ENCODE results near the gene POLR2B. TPM values are rescaled to one million over a fixed set of nuclear protein-coding genes. Genes with fewer than 3 reads are reported as not detected.

Gene POLR2B
- total RNA-seq, 2 donors from 2014 or later: 133 to 142 TPM

DNA sequence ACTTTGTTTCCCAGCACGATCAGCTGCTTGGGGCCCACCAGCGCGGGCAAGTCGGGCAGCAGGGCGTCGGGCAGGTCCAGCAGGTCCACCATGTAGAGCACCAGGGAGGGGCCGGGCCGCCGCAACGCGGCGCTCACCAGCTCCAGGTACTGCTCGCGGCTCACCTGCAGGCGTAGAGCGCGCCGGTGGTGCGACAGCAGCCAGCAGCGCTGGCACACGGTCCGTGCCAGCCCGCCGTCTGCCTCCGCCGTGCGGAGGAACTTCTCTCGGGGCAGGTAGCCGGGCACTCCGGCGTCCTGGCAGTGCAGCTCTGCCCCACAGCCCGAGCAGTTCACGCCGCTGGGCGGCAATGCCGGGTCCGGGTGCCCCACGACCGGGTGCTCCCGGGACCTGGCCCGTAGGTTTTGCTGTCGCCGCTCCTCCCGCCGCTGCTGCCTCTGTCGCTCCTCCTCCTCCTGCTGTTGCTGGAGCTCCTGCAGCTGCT lies 1.8 kb upstream of the POLR2B start:
- peak; percentile 30 to 39 for ATAC-seq
- H3K9me3 Mint-ChIP-seq: peaks cover 0 to 18% of the 10 kb centered on the region in 2 donors
- H3K27ac Mint-ChIP-seq: peak overlapping the region; percentile 100
- H3K36me3 Mint-ChIP-seq: peaks cover 51 to 69% of the 10 kb centered on the region in 2 donors
- peak; percentile 43 to 64 for DNase-seq (ENCODE audit: low spot score in 2 of 2)

DNA sequence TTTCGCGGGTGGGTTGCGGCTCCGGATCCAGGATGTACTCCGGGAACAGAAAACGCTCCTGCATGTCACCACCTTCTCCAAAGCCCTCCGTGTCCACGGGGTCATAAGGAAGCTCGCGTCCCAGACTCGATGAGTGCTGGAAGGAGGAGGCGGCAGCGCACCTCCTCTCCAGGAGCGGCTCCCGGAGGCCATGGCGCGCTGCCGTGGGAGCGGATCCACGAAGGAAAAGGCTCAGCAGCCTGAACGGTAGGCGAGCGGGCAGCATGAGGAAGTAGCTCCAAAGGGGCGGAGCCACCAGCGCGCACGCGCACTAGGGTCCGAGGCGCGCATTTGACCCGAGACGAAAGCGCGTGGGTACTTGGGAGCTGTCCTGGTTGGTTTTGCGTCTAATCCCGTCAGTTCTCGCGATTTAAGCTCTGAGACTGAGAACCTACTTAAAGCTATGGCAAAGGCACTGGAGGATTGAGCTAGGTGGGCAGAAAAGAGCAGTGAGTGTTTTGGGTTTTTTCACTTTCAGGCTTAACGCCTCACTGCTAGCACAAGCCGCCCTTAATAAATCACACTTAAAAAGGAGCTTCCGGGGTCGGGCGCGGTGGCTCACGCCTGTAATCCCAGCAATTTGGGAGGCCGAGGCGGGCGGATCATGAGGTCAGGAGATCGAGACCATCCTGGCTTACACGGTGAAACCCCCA lies 1.2 kb upstream of the POLR2B start, which contains the start of gene NOA1:
Gene NOA1 (minus strand): TSS at position 286 of the 692 bp plus-strand sequence. CDS start 21 bp downstream, at position 265.
- DNase-seq (ENCODE audit: low spot score in 2 of 2) (peak; percentile 98 to 99), ATAC-seq (peak; percentile 80 to 84)
- H3K36me3 Mint-ChIP-seq: peaks cover 49 to 68% of the 10 kb centered on the region in 2 donors
- H3K9me3 Mint-ChIP-seq: peaks cover 0 to 12% of the 10 kb centered on the region in 2 donors
- peak within 1 kb of the TSS; percentile 100 for H3K27ac Mint-ChIP-seq

DNA sequence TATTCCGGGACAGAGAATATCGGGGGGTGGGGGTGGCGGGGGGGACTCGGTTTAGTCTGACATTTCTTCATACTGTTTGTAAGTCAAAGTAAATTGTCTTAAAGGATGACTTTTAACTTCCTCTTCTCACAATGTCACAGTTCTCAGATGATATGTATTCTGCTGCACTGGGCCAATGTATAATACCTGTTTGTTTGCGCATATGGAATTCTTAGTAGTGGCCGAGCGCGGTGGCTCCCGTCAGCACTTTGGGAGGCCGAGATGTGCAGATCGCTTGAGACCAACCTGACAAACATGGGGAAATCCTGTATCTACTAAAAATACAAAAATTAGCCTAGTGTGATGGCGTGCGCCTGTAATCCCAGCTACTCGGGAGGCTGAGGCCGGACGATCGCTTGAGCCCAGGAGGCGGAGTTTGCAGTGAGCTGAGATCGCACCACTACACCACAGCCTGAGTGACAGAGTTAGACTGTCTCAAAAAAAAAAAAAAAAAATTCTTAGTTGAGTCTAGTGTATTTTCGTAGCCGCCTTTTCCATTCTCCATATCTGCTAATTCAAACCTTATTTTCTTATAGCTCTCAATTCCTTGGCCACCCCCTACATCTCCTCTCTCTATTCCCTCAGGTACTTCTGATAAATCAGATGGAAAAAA lies 851 bp downstream of the POLR2B start:
- Mint-ChIP-seq H3K9me3 (no peaks in the 10 kb centered on the region), H3K27ac (peak overlapping the region; percentile 100), H3K36me3 (peaks cover 35 to 48% of the 10 kb centered on the region in 2 donors)
- DNase-seq (ENCODE audit: low spot score in 2 of 2) (peak; percentile 49 to 62), ATAC-seq (peak in 1 of 2 donors; percentile 27)

DNA sequence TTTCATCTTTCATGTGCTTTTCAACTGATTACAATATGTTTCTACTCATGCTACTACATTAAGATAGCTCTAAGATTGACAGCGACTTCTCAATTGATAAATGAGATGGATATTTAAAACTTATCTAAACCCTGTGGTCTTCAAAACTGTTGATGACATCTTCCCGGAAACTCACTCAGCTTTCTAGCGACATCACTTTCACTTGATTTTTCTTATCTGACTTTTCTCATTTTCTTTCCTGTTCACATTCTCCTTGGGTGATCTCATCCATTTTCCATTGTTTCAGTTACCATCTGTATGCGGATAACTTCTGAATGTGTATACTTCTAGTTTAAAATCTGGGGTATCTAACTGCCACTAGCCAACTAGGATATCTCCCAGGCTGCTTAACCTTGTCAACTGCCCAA lies 3.1 kb downstream of the POLR2B start:
- H3K27ac Mint-ChIP-seq: peak overlapping the region; percentile 75 to 93
- no peak for ATAC-seq
- peaks cover 25 to 42% of the 10 kb centered on the region in 2 donors for H3K36me3 Mint-ChIP-seq
- no peak for DNase-seq (ENCODE audit: low spot score in 2 of 2)
- no peaks in the 10 kb centered on the region for H3K9me3 Mint-ChIP-seq

DNA sequence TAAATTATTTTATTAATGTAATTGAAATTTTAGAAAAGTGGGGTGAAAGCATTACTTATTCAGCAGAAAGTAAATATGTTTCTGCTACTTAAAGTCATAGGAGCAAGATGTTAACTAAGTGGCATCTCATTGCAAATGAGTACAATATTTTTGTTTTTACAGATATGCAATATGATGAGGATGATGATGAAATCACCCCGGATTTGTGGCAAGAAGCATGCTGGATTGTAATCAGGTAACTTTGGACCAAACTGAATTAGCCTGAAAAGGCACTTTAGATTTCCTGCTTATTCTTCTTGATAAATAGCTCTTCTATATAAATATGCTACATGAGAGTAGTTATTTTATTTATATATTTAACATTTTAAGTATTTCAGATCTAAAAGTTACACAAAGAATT lies 7.5 kb downstream of the POLR2B start:
- no peak for DNase-seq (ENCODE audit: low spot score in 2 of 2)
- Mint-ChIP-seq H3K9me3 (no peaks in the 10 kb centered on the region), H3K36me3 (peaks cover 7 to 46% of the 10 kb centered on the region in 2 donors), H3K27ac (no peak overlapping the region)
- no peak for ATAC-seq

DNA sequence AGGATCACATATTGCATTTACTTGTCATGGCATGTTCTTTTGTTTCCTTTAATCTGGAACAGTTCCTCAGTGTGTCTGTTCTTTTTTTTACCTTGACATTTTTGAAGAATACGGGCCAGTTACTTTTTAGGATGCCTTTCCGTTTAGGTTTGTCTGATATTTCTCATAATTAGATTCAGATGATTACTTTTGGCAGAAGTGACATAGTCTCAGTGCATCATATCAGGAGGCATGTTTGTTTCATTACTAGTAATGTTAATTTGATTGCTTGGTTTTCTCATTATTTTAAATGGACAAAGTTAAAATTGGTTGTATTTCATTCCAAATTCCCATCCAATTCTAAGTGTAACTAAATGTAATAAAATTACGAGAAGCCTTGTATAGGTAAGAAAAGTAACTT lies 8.3 kb downstream of the POLR2B start:
- no peak for ATAC-seq
- no peaks in the 10 kb centered on the region for H3K9me3 Mint-ChIP-seq
- peaks cover 8 to 48% of the 10 kb centered on the region in 2 donors for H3K36me3 Mint-ChIP-seq

DNA sequence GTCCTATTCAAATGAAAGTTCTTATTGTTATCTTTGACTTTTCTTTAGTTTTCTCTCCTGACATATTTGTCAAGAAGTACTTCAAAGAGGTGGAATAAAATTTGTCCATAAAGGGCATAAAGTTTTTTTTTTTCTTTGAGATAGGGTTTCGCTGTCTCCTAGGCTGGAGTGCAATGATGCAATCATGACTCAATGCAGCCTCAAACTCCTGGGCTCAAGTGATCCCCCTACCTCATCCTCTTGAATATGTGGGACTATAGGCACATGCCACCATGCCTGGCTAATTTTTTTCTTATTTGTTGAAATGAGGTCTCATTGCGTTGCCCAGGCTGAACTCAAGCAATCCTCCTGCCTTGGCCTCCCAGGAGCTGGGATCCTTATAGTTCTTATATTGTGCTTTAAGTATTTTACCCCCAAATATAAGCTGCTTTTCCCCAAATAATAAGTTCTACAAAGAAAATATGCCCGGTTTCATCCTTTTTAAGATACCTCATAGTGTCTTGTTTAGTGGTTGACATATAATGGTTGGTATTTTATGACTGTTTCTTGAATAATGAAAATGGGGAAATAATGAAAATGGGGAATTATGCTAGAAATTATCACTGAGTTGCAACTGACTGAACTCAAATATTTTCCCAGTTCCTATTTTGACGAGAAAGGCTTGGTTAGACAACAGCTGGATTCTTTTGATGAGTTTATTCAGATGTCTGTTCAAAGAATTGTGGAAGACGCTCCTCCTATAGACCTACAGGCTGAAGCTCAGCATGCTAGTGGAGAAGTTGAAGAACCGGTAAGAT lies 11.6 kb downstream of the POLR2B start:
- DNase-seq (ENCODE audit: low spot score in 2 of 2): no peak
- Mint-ChIP-seq H3K36me3 (peaks cover 6 to 50% of the 10 kb centered on the region in 2 donors), H3K9me3 (no peaks in the 10 kb centered on the region), H3K27ac (no peak overlapping the region)
- ATAC-seq: no peak

More for the DNA sequence above, 8.3 kb downstream of the POLR2B start:
- DNase-seq (ENCODE audit: low spot score in 2 of 2): no peak
- no peak overlapping the region for H3K27ac Mint-ChIP-seq

DNA sequence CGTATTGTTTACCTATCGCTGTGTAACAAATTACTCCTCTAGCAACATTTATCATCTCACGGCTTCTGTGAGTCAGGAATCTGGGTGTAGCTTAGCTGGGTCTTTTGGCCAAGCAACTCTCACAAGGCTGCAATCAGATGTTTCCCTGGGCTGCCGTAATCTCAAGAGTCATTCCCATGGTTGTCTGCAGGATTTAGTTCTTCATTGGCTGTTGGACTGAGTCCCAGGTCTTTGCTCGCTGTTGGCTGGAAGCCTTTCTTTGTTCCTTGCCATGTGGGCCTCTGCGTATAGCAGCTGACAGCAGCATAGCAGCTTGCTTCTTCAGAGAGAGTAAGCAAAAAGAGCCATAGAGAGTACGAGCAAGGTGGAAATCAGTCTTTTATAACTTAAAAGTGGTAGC lies 16.8 kb downstream of the POLR2B start:
- Mint-ChIP-seq H3K27ac (no peak overlapping the region), H3K9me3 (no peaks in the 10 kb centered on the region), H3K36me3 (peaks cover 17 to 47% of the 10 kb centered on the region in 2 donors)
- no peak for ATAC-seq
- DNase-seq (ENCODE audit: low spot score in 2 of 2): no peak

DNA sequence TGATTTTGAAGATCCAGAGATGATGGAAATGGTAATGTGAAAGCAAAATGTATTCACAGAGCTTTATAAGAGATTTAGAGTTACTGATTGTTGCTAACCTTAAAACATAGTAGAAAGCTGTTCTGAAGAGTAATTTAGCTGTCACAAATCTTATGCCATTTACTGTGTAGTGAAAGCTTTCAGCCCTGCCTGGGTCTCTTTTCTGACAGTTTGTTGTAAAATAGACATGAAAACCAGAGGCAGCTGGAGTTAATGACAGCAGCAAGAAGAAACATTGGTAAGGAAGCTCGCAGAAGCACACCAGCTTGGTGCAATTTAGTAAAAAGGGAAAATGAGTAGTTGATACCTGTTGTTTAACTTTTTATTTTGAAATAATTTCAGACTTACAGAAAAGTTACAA lies 21.1 kb downstream of the POLR2B start:
- Mint-ChIP-seq H3K9me3 (no peaks in the 10 kb centered on the region), H3K27ac (peak overlapping the region in 1 of 2 donors; percentile 30), H3K36me3 (peaks cover 12 to 43% of the 10 kb centered on the region in 2 donors)
- DNase-seq (ENCODE audit: low spot score in 2 of 2) (no peak), ATAC-seq (no peak)

DNA sequence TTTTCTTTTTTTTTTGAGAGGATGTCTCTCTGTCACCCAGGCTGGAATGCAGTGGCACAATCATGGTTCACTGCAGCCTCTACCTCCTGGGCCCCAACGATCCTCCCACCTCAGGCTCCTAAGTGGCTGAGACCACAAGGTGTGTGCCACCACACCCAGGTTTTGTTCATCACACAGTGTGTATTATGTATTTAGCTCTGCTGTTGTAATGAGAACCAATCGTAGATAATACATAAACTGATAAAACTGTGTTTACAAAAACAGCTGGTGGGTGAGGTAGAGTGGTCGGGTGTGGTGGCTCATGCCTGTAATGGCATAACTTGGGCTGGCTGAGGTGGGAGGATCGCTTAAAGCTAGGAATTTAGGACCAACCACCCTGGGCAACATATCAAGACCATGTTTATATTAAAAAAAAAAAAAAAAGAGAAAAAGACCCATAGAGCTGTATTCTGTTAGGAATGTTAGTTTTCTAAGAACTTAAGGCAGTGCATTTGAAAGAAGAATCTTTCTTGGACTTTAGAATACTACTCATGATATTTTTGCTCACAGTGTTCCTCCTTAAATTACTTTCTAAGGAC lies 34.9 kb downstream of the POLR2B start:
- Mint-ChIP-seq H3K9me3 (no peaks in the 10 kb centered on the region), H3K36me3 (peaks cover 13 to 19% of the 10 kb centered on the region in 2 donors), H3K27ac (peak overlapping the region in 1 of 2 donors; percentile 82)
- ATAC-seq (no peak), DNase-seq (ENCODE audit: low spot score in 2 of 2) (no peak)

DNA sequence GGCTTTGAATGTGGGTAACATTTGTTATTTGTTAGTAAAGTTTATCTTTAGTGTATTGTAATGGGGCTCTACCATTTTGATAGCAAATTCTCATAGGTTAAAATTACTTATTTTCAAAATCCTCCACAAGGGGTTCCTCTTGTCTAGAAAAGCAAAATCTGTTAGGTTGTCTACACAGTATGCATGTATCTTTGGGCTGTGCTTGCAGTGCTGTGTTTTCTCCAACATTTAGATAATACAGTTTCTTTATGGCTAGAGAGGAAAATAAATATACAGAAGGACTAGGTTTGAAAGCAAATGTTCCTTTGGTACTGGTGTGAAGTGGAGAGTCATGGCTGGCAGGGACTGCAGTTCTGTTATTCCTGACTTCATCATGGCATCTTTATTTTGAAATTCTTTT lies 40.3 kb downstream of the POLR2B start:
- no peak for DNase-seq (ENCODE audit: low spot score in 2 of 2)
- Mint-ChIP-seq H3K9me3 (no peaks in the 10 kb centered on the region), H3K27ac (no peak overlapping the region), H3K36me3 (peaks cover 21 to 49% of the 10 kb centered on the region in 2 donors)
- ATAC-seq: no peak

DNA sequence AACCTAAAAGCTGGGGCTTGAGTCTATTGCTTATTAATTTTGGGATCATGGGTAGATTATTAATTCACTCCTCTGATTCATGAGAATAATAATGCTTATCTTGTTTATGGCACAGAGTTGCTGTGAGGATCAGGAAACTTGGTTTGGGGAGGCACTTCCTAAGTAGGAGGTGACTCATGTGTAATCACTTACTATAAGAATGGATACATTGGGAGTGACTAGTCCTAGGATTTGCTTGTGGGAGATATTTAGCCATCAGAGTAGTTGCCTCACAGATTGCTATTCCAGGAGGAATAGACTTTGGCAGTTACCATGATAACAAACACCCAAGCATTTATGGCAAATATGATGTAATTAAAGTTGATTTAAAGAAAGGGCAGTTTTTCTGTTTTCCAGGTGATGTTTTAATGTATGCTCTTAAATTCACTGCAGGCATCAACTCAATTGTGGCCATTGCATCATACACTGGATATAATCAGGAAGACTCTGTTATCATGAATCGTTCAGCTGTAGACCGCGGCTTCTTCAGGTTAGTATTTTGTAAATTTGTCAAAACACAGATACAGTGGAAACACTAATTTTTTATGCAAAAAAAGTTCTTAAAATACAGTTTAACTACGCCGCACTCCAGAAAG lies 41.9 kb downstream of the POLR2B start:
- Mint-ChIP-seq H3K27ac (no peak overlapping the region), H3K36me3 (peaks cover 21 to 59% of the 10 kb centered on the region in 2 donors), H3K9me3 (no peaks in the 10 kb centered on the region)
- ATAC-seq (no peak), DNase-seq (ENCODE audit: low spot score in 2 of 2) (no peak)

DNA sequence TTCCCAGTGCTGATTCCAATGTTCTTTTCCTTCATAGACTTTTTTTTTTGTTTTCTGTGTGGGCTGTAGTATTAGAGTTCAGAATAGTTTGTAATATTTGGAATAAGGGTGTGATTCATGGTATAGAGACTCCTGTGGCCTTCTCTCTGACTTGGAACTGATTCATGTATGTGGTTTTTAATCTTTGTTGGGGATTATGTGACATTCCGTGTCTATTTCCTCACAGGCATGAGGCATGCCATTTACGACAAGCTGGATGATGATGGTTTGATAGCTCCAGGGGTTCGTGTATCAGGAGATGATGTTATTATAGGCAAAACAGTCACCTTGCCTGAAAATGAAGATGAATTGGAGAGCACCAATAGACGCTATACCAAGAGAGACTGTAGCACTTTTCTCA lies 44.4 kb downstream of the POLR2B start:
- DNase-seq (ENCODE audit: low spot score in 2 of 2) (no peak), ATAC-seq (no peak)
- peak overlapping the region in 1 of 2 donors; percentile 24 for H3K27ac Mint-ChIP-seq
- H3K9me3 Mint-ChIP-seq: no peaks in the 10 kb centered on the region
- peaks cover 14 to 56% of the 10 kb centered on the region in 2 donors for H3K36me3 Mint-ChIP-seq

DNA sequence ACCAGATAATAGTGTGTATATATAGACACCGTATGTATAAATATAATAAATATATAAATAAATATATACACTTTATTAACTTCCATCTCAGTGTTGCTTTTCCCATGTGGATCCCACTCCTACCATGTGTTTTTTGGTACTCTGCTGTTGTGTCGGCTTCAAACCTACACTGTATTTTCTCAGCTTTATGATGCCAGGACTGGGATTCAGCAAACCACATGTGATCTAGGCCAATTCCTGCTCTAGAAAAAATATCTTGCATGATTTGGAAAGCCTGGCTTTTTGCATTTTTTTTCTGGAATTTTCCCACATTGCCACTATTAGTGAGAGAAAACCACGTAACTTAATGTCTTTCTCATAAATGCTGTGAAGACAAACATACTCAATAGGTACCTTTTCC lies 55.8 kb downstream of the POLR2B start:
- DNase-seq (ENCODE audit: low spot score in 2 of 2) (no peak), ATAC-seq (no peak)
- no peak overlapping the region for H3K27ac Mint-ChIP-seq
- peaks cover 0 to 10% of the 10 kb centered on the region in 2 donors for H3K36me3 Mint-ChIP-seq
- no peaks in the 10 kb centered on the region for H3K9me3 Mint-ChIP-seq

DNA sequence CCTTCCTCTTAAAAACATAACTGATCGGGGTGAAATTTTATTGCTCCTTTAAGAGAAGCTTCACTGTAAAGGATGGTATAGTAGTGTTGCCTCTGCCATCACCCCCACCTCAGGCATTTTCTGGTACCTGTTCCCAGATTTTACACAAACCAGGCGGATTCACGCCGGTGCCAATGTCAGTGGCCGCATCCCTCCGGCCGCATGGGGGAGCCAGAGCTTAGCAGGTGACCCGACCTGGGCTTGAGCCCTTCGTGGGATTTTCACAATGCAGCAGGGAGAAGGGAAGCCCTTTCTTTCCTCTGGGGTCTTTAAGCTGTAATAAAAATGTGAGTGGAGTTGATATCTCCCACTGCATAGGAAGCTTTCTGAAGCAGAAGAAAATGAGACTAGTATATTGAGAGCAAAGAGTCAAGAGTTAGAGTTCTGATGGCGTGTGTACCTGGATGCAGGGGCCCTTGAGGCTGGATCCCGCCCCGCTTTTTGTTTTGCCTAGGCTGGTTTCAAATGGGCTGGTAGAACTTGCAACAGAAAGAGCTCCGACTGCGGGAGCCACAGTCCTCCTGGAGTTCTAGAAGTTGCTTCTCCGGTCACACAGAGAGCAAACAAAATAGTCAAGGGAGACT lies 59.4 kb downstream of the POLR2B start:
- H3K9me3 Mint-ChIP-seq: no peaks in the 10 kb centered on the region
- H3K27ac Mint-ChIP-seq: no peak overlapping the region
- ATAC-seq: peak in 1 of 2 donors; percentile 58
- DNase-seq (ENCODE audit: low spot score in 2 of 2): peak in 1 of 2 donors; percentile 57
- no peaks in the 10 kb centered on the region for H3K36me3 Mint-ChIP-seq

DNA sequence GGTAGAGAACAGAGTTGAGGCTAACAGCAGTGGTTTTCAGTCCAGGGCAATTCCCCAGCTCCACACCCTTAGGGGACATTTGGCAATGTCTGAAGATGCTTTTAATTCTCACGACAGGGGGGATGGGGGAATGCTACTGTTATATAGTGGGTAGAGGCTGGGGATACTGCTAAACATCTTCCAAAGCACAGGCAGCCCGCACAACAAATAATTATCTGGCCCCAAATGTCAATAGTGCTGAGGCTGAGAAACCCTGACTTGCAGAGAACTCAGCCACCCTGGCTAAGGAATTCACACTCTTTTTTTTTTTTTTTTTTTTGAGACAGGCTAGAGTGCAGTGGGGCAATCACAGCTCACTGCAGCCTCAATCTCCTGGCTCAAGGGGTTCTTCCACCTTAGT lies 60.6 kb downstream of the POLR2B start:
- DNase-seq (ENCODE audit: low spot score in 2 of 2): no peak
- H3K9me3 Mint-ChIP-seq: no peaks in the 10 kb centered on the region
- H3K27ac Mint-ChIP-seq: no peak overlapping the region
- H3K36me3 Mint-ChIP-seq: no peaks in the 10 kb centered on the region
- no peak for ATAC-seq

Measured in activated naive CD4-positive, alpha-beta T cell treated with anti-CD3 and anti-CD28 coated beads, Interleukin-2, amount 50 U/mL, for 72 hours (primary cell).